ENCODE results near the gene PWWP2A. TPM values are rescaled to one million over a fixed set of nuclear protein-coding genes. Genes with fewer than 3 reads are reported as not detected.
A peak's percentile ranks its signal among the peaks of the same experiment; 100 is the strongest.

PWWP2A gene
- total RNA-seq, 1 experiment from 2014 or later = 66.7 TPM

DNA sequence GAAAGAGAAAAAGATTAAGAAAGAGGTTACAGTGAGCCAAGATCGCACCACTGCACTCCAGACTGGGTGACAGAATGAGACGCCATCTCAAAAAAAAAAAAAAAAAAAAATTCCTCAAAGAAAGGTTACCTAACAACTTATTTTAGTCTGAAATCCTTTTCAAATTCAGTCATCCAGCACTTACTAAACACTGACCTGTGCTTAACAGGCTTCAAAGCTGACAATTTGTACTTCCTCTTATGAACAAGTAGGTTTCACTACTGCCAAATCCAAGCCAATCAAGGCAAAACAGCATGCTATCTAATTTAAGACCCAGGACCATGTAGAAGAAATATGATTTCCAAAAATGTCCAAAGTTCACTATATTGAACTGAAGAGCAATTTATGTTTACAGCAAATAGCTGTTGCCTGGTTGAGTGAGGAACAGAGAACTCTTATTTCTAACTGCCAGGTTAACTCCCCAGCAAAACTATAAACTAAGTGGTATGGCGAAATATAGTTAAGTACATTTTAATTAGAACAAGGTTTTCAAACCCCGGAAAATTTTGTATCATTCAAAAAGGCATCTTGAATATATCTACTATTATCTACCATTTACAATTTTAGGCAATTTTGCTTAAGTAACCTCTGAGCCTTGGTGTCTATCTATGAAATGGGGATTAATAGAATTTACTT is 13.4 kb downstream of the PWWP2A start:
- Histone ChIP-seq H3K27me3 (ENCODE audit: insufficient read depth, low read length) (no peaks in the 10 kb centered on the region), H4K20me1 (ENCODE audit: control insufficient read depth, insufficient read depth, insufficient read length) (no peaks in the 10 kb centered on the region), H3K4me1 (ENCODE audit: insufficient read depth, low read length) (no peaks in the 10 kb centered on the region), H3K9ac (ENCODE audit: extremely low read depth, insufficient read length, low read length) (no peak overlapping the region), H3K9me3 (ENCODE audit: control insufficient read depth, low read depth, low read length) (no peaks in the 10 kb centered on the region), H3K23ac (ENCODE audit: insufficient read length, low read depth, low read length) (no peak overlapping the region), H2BK5ac (ENCODE audit: insufficient read length, low read length) (no peak overlapping the region), H2AK5ac (ENCODE audit: insufficient read length, low read length) (no peak overlapping the region), H3K18ac (ENCODE audit: insufficient read length, low read depth, low read length) (no peak overlapping the region), H3K79me2 (ENCODE audit: insufficient read depth, low read length) (peaks cover 8% of the 10 kb centered on the region; the same call in 1 of the 2 replicates), H3T11ph (ENCODE audit: low read length) (no peak overlapping the region), H3K79me1 (ENCODE audit: insufficient read depth, low read depth, low read length, poor library complexity, severe bottlenecking) (peaks cover 9% of the 10 kb centered on the region), H2BK120ac (ENCODE audit: low read depth, low read length, poor library complexity, severe bottlenecking) (no peak overlapping the region), H3K4me2 (ENCODE audit: insufficient read depth, insufficient read length, low read length) (no peak overlapping the region), H3K27ac (ENCODE audit: insufficient read length, low read depth, low read length) (no peak overlapping the region), H2BK20ac (ENCODE audit: low read depth, low read length, poor library complexity, severe bottlenecking) (no peak overlapping the region), H3K14ac (ENCODE audit: insufficient read depth, low read length) (no peak overlapping the region), H3K4ac (ENCODE audit: low read depth, low read length) (no peak overlapping the region), H3K23me2 (ENCODE audit: insufficient read length, low read depth, low read length, poor library complexity, severe bottlenecking) (no peaks in the 10 kb centered on the region), H3K56ac (ENCODE audit: insufficient read length, low read depth, low read length) (no peak overlapping the region), H4K5ac (ENCODE audit: insufficient read length, low read depth, low read length) (no peak overlapping the region), H4K91ac (ENCODE audit: insufficient read length, low read depth, low read length) (no peak overlapping the region), H2AFZ (ENCODE audit: low read length) (no peak overlapping the region), H2BK15ac (ENCODE audit: low read depth, low read length) (no peak overlapping the region), H2BK12ac (ENCODE audit: insufficient read length, low read depth, low read length) (no peak overlapping the region), H4K8ac (replicated peaks; ENCODE audit: insufficient read length, low read depth, low read length) (no peak overlapping the region)
- no peak for TF ChIP-seq CTCF (conservative IDR thresholded peaks at IDR 0.05)
- H3K4me1 Mint-ChIP-seq = peaks cover 0 to 7% of the 10 kb centered on the region in 2 experiments; a peak in 3 of 4 replicates
- no peak for DNase-seq
- H3K36me3 Mint-ChIP-seq (ENCODE audit: insufficient read depth in 1 of 3, low read depth in 3 of 3) = peaks cover 27 to 65% (median 45%) of the 10 kb centered on the region in 3 experiments; a peak in 6 of 7 replicates
- no peak overlapping the region for H3K4me3 Mint-ChIP-seq
- peak overlapping the region in 1 of 3 experiments; percentile 61; a peak in 3 of 7 replicates for H3K27ac Mint-ChIP-seq
- WGBS (ENCODE audit: extremely low coverage, insufficient read length, low lambda C conversion rate) = no CpG with 5 or more reads among the region's 4 CpGs
- H3K9me3 Mint-ChIP-seq = no peaks in the 10 kb centered on the region
- H3K27me3 Mint-ChIP-seq (ENCODE audit: low read depth) = no peaks in the 10 kb centered on the region
